Right atrium auricular region (tissue), 2 donors: ENCODE results near the gene WBP1L. TPM values are rescaled to one million over a fixed set of nuclear protein-coding genes. Genes with fewer than 3 reads are reported as not detected.
"Not testable (repeated sequence)": the region's sequence is repeated elsewhere in the genome, so short reads cannot be mapped to it uniquely, and the experiment has no call there.

Experiments
- DNase-seq: peaks from one replicate; pipeline ENCODE4 v3.0.0-alpha.2; 2019; ENCODE audit warnings: low spot score
- H3K27ac ChIP-seq, 2 donors: fragments of 200-600 bp; sonication (generic); 1 replicate in 1 of 2; 2 replicates in 1 of 2; pipeline ENCODE4 v1.5.1; 2016 to 2019
- H3K27me3 ChIP-seq, 2 donors: fragments of 200-600 bp; sonication (generic); one replicate each; pipeline versions ENCODE4 v1.5.1 to v1.6.0; 2017 to 2019
- H3K36me3 ChIP-seq: fragments of 200-600 bp; sonication (generic); one replicate; pipeline ENCODE4 v1.5.1; 2016
- H3K4me1 ChIP-seq, 2 donors: fragments of 200-600 bp; sonication (generic); one replicate each; pipeline versions ENCODE4 v1.5.1 to v1.6.0; 2017 to 2019
- H3K4me3 ChIP-seq, 2 donors: fragments of 200-600 bp; sonication (generic); 1 replicate in 1 of 2; 2 replicates in 1 of 2; pipeline ENCODE4 v1.5.1; 2017 to 2019; ENCODE audit warnings: mild to moderate bottlenecking in 1 of 2, moderate library complexity in 1 of 2
- H3K9me3 ChIP-seq, 2 donors: fragments of 200-600 bp; sonication (generic); one replicate each; pipeline ENCODE4 v1.5.1; 2019
- total RNA-seq, 2 donors: library from RNA; depleted of rRNA; stranded (reverse); fragments of >200 nt; gene quantifications; one replicate each; pipeline ENCODE4 v1.1.0, GENCODE V29; 2016
- TF ChIP-seq, protein P1 (sequence below), 2 donors: fragments of 200-600 bp; sonication (generic); IDR thresholded peaks; one replicate each; pipeline ENCODE4 v1.5.1; 2019; ENCODE audit warnings: antibody characterized with exemption in 2 of 2

WBP1L gene
- total RNA-seq, 2 donors from 2014 or later: 46.1 to 94.4 TPM

GRCh38 chr10:102738692-102739121 is 5.0 kb upstream of the WBP1L start:
- H3K4me3 ChIP-seq: no peak overlapping the region
- H3K4me1 ChIP-seq: peaks cover 0 to 12% of the 10 kb centered on the region in 2 donors
- no peaks in the 10 kb centered on the region for H3K27me3 ChIP-seq
- DNase-seq: no peak
- H3K36me3 ChIP-seq: no peaks in the 10 kb centered on the region
- no peak overlapping the region for H3K27ac ChIP-seq
- TF ChIP-seq, protein P1, sequence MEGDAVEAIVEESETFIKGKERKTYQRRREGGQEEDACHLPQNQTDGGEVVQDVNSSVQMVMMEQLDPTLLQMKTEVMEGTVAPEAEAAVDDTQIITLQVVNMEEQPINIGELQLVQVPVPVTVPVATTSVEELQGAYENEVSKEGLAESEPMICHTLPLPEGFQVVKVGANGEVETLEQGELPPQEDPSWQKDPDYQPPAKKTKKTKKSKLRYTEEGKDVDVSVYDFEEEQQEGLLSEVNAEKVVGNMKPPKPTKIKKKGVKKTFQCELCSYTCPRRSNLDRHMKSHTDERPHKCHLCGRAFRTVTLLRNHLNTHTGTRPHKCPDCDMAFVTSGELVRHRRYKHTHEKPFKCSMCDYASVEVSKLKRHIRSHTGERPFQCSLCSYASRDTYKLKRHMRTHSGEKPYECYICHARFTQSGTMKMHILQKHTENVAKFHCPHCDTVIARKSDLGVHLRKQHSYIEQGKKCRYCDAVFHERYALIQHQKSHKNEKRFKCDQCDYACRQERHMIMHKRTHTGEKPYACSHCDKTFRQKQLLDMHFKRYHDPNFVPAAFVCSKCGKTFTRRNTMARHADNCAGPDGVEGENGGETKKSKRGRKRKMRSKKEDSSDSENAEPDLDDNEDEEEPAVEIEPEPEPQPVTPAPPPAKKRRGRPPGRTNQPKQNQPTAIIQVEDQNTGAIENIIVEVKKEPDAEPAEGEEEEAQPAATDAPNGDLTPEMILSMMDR (IDR thresholded peaks at IDR 0.05): no peak
- H3K9me3 ChIP-seq: no peaks in the 10 kb centered on the region

GRCh38 chr10:102740229-102740628 is 3.5 kb upstream of the WBP1L start:
- Histone ChIP-seq H3K27ac (no peak overlapping the region), H3K27me3 (no peaks in the 10 kb centered on the region), H3K9me3 (no peaks in the 10 kb centered on the region), H3K4me1 (peaks cover 0 to 22% of the 10 kb centered on the region in 2 donors), H3K36me3 (no peaks in the 10 kb centered on the region), H3K4me3 (no peak overlapping the region)
- DNase-seq: no peak
- TF ChIP-seq, protein P1 (IDR thresholded peaks at IDR 0.05): no peak

DNA sequence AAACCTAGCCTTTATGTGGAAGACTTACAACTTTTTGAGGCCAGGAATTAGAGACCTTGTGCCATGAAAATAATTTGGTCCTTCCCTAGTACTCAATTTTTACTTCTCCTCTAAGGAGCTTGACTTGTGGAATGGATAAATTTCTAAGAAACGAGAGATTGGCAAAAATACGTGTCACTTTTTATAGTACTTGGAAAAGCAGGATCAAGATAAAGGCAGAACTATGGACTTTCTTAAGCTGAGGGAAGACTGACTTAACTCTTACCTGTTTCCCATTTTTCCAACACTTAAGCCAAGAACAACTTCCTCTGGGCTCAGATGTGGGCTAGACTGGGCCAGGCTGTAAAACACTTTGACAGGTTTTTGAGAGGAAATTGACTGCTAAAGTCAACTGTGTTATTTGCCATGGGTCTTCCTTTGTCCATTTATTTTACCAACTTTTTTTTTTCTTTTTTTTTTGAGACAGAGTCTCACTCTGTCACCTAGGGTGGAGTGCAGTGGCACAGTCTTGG is 2.0 kb upstream of the WBP1L start:
- Histone ChIP-seq H3K9me3 (no peaks in the 10 kb centered on the region), H3K4me3 (no peak overlapping the region), H3K27me3 (no peaks in the 10 kb centered on the region), H3K36me3 (no peaks in the 10 kb centered on the region), H3K27ac (no peak overlapping the region), H3K4me1 (peaks cover 0 to 35% of the 10 kb centered on the region in 2 donors)
- DNase-seq: no peak
- TF ChIP-seq, protein P1 (IDR thresholded peaks at IDR 0.05): no peak

- not testable (repeated sequence) for H3K9me3 ChIP-seq, DNase-seq, H3K4me3 ChIP-seq, H3K27ac ChIP-seq, H3K36me3 ChIP-seq, H3K27me3 ChIP-seq
- H3K4me1 ChIP-seq: peaks cover 0 to 35% of the 10 kb centered on the region in 2 donors
Observed at GRCh38 chr10:102742313-102742712, 1.4 kb upstream of the WBP1L start.

DNA sequence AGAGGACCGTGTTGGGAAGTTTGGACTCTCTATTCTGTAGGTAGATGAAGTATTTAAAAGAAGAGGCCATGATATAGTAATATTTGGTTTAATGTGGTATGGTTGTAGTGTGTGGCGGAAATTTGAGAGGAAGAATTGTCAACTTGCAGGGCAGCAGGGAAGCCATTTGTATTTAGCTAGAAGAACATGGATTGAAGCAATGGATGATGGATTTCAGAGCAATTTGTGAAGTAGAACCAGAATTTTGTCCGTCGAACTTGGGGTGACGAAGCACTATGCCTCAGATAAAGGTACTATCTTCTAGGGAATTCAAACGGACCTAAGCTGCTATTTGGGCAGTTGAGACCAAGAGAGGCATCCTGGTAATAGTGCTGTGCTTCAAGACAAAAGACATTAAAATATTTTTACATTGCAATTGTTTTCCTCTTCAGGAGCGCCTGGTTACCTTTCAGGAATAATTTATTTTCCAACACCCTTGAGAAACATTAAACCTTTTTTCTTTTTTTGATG is 615 bp upstream of the WBP1L start:
- Histone ChIP-seq H3K4me3 (peak overlapping the region in 1 of 2 donors; percentile 98), H3K27ac (no peak overlapping the region)

DNA sequence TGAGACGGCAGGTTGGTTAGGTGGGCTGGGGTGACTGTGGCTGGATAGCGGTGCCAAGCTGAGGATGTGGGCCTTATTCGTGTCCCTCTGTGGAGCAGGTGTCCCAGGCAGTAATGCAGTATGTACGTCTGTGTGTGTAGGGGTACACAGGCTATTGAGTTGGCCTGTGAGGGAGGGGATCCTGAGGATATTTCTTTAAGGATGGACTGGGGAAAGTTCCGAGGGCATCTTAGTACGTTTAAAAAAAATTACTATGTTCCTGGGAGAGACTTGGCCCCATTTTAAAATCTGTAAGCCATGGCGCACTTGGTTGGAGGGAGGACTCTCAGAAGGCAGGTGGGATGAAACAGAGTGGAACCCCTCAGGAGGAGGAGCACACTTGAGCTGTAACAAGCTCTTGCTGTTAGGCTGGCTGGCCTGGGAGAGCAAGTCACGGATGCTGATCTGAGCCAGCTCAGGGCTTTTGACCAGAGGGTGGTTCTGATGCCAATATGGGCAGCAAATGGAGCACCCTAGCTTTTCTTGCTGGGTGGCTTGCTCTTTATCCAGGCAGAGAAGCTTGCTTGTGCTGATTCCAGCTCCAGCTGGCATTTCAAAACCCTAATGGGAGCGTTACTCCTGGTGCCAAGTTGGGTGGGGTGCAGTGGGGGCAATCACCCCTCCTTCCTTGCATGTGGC is 765 bp downstream of the WBP1L start:
- Histone ChIP-seq H3K4me3 (peak overlapping the region; percentile 98), H3K4me1 (peaks cover 0 to 30% of the 10 kb centered on the region in 2 donors), H3K27ac (peak overlapping the region; percentile 87 to 94), H3K9me3 (no peaks in the 10 kb centered on the region), H3K36me3 (no peaks in the 10 kb centered on the region), H3K27me3 (no peaks in the 10 kb centered on the region)
- TF ChIP-seq, protein P1 (IDR thresholded peaks at IDR 0.05): no peak
- DNase-seq: no peak

More for the DNA sequence above, 615 bp upstream of the WBP1L start:
- TF ChIP-seq, protein P1 (IDR thresholded peaks at IDR 0.05): no peak
- no peaks in the 10 kb centered on the region for H3K9me3 ChIP-seq
- H3K4me1 ChIP-seq: peaks cover 0 to 34% of the 10 kb centered on the region in 2 donors
- H3K36me3 ChIP-seq: no peaks in the 10 kb centered on the region
- no peak for DNase-seq
- no peaks in the 10 kb centered on the region for H3K27me3 ChIP-seq
